ENCODE data around the gene FMN1. TPM values are rescaled to one million over a fixed set of nuclear protein-coding genes. Genes with fewer than 3 reads are reported as not detected.

The FMN1 gene
- total and polyA plus RNA-seq, 2 of the 13 experiments (the other 11 are each of a cell fraction or from before 2014, with no cell fraction given), result 0.20 to 0.60 TPM

DNA sequence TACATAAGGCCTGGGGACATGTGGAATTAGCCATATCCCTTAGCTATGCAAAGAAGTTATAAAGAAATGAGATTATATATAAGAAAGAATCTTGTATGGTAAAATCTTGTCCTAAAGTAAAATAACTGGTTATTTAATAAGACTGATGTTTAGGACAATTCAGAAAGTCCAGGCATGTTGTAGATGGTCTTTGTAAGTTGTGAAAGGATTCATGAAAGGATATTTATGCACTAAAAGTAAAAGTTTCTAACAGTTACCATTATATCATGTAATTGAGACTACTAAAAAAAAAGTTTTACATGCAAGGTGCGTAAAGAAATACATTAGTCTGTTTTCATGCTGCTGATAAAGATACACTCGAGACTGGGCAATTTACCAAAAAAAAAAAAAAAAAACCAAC, 146.3 kb downstream of the FMN1 start (continued):
- TF ChIP-seq, protein P1, sequence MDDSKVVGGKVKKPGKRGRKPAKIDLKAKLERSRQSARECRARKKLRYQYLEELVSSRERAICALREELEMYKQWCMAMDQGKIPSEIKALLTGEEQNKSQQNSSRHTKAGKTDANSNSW (CRISPR knock-in tag; IDR thresholded peaks at IDR 0.05; ENCODE audit: borderline replicate concordance), result no peak
- TF ChIP-seq, protein P2, sequence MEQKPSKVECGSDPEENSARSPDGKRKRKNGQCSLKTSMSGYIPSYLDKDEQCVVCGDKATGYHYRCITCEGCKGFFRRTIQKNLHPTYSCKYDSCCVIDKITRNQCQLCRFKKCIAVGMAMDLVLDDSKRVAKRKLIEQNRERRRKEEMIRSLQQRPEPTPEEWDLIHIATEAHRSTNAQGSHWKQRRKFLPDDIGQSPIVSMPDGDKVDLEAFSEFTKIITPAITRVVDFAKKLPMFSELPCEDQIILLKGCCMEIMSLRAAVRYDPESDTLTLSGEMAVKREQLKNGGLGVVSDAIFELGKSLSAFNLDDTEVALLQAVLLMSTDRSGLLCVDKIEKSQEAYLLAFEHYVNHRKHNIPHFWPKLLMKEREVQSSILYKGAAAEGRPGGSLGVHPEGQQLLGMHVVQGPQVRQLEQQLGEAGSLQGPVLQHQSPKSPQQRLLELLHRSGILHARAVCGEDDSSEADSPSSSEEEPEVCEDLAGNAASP (CRISPR knock-in tag; IDR thresholded peaks at IDR 0.05; ENCODE audit: borderline replicate concordance), result no peak
- TF ChIP-seq PHF5A (CRISPR knock-in tag; IDR thresholded peaks at IDR 0.05; ENCODE audit: low read depth, unreplicated experiment), result no peak
- no peak for TF ChIP-seq ZSCAN22 (CRISPR knock-in tag; IDR thresholded peaks at IDR 0.05)
- no peak for TF ChIP-seq CBFB (CRISPR knock-in tag; IDR thresholded peaks at IDR 0.05)

DNA sequence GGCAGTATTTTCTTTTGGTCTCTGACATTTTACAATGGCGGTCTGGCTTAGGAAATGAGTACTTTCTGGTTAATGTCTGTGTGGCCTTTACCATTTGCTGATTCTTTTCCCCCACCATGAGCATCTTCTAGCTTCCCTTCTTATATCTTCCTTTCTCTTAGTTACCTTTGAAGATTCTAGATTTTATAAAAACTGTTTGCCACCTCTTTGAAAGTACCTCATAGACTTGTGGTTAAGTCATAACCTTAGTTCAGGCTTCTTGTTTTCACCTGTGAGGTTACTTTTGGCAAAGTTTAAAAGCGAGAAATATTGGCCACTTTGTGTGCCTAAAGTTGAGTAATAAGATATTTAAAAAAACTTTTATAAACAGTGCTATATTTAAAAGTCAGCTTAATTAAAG, 147.4 kb downstream of the FMN1 start:
- in situ Hi-C loops (cut with HindIII; ENCODE audit: extremely low pct_ligation_motif_present, low pct_unique_long_range_greater_than_20kb), result no loop called here
- TF ChIP-seq BRD4 (CRISPR knock-in tag; IDR thresholded peaks at IDR 0.05), result no peak
- Histone ChIP-seq H3K27ac (ENCODE audit: extremely low read length, insufficient read depth, low read length) (no peak overlapping the region), H3K4me3 (replicated peaks in 1 of 3; ENCODE audit: insufficient read depth in 1 of 3, low read depth in 2 of 3, low read length in 3 of 3) (no peak overlapping the region), H3K27me3 (ENCODE audit: control insufficient read depth in 1 of 2, insufficient read depth in 2 of 2, low read length in 2 of 2) (no peaks in the 10 kb centered on the region), H3K79me2 (ENCODE audit: insufficient read depth, low read length) (no peaks in the 10 kb centered on the region), H3K36me3 (replicated peaks in 1 of 2; ENCODE audit: control insufficient read depth in 1 of 2, insufficient read depth in 2 of 2, low read length in 2 of 2) (no peaks in the 10 kb centered on the region), H3K9me3 (ENCODE audit: low read length) (peaks cover 74% of the 10 kb centered on the region), H3K4me1 (ENCODE audit: insufficient read depth, low read length) (no peaks in the 10 kb centered on the region), H2AFZ (ENCODE audit: low read length) (no peak overlapping the region), H3K4me2 (ENCODE audit: low read depth, low read length) (no peak overlapping the region), H4K20me1 (ENCODE audit: insufficient read depth, low read length) (no peaks in the 10 kb centered on the region), H3K9ac (ENCODE audit: insufficient read depth, low read depth, low read length) (no peak overlapping the region)
- CTCF ChIA-PET (ENCODE audit: low intra/inter-chr PET ratio, low total read pairs), result no interaction called here
- 15% methylated on average over 2 of the region's 2 CpGs for WGBS (ENCODE audit: low lambda C conversion rate)
- FAIRE-seq, result no peak
- intact Hi-C loops (cut with micrococcal nuclease; ENCODE audit: unreplicated experiment), result no loop called here
- no peak for ATAC-seq
- POLR2A ChIA-PET, result no interaction called here
- no peak for DNase-seq (ENCODE audit: low spot score)
- BruUV-seq (replicated peaks), result no TSS peak

DNA sequence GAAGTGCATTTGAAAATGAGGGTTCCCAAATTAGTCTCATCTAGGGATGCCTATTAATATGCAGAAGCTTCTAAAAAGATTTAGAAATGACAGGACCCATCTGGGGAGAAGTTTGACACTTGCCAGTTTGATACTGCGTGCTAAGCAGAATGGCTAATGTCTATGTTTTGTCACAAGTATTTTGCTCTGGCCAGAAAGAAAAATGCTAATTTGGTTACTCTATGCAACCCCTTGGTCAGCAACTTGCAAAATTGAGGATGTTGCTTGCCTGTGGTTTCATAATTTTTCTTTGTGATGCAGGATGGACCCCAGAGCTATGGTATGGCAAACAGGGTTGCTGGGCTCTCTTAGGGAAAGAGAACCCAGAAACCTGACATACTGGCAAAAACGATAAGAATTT, 148.2 kb downstream of the FMN1 start:
- Histone ChIP-seq H3K9me3 (ENCODE audit: low read length) (peaks cover 74% of the 10 kb centered on the region), H4K20me1 (ENCODE audit: insufficient read depth, low read length) (no peaks in the 10 kb centered on the region), H3K27ac (ENCODE audit: extremely low read length, insufficient read depth, low read length) (no peak overlapping the region), H3K4me1 (ENCODE audit: insufficient read depth, low read length) (no peaks in the 10 kb centered on the region), H3K79me2 (ENCODE audit: insufficient read depth, low read length) (no peaks in the 10 kb centered on the region), H3K4me3 (replicated peaks in 1 of 3; ENCODE audit: insufficient read depth in 1 of 3, low read depth in 2 of 3, low read length in 3 of 3) (no peak overlapping the region), H3K36me3 (replicated peaks in 1 of 2; ENCODE audit: control insufficient read depth in 1 of 2, insufficient read depth in 2 of 2, low read length in 2 of 2) (no peaks in the 10 kb centered on the region), H2AFZ (ENCODE audit: low read length) (no peak overlapping the region), H3K9ac (ENCODE audit: insufficient read depth, low read depth, low read length) (no peak overlapping the region), H3K4me2 (ENCODE audit: low read depth, low read length) (no peak overlapping the region), H3K27me3 (ENCODE audit: control insufficient read depth in 1 of 2, insufficient read depth in 2 of 2, low read length in 2 of 2) (no peaks in the 10 kb centered on the region)
- no TSS peak for BruUV-seq (replicated peaks)
- TF ChIP-seq, protein P3, sequence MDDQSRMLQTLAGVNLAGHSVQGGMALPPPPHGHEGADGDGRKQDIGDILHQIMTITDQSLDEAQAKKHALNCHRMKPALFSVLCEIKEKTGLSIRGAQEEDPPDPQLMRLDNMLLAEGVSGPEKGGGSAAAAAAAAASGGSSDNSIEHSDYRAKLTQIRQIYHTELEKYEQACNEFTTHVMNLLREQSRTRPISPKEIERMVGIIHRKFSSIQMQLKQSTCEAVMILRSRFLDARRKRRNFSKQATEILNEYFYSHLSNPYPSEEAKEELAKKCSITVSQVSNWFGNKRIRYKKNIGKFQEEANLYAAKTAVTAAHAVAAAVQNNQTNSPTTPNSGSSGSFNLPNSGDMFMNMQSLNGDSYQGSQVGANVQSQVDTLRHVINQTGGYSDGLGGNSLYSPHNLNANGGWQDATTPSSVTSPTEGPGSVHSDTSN (CRISPR knock-in tag; IDR thresholded peaks at IDR 0.05; ENCODE audit: borderline replicate concordance), result no peak
- TF ChIP-seq NFKBIZ (CRISPR knock-in tag; IDR thresholded peaks at IDR 0.05) (no peak), EHMT2 (IDR thresholded peaks at IDR 0.05; ENCODE audit: borderline replicate concordance, low read depth, low read length) (no peak), ZNF317 (CRISPR knock-in tag; IDR thresholded peaks at IDR 0.05) (no peak), ZSCAN12 (CRISPR knock-in tag; IDR thresholded peaks at IDR 0.05) (no peak)
- POLR2A ChIA-PET, result no interaction called here
- in situ Hi-C loops (cut with HindIII; ENCODE audit: extremely low pct_ligation_motif_present, low pct_unique_long_range_greater_than_20kb), result no loop called here
- 20% methylated on average over 2 of the region's 2 CpGs for WGBS (ENCODE audit: low lambda C conversion rate)
- FAIRE-seq (no peak), ATAC-seq (no peak), DNase-seq (ENCODE audit: low spot score) (no peak)
- CTCF ChIA-PET (ENCODE audit: low intra/inter-chr PET ratio, low total read pairs), result no interaction called here
- intact Hi-C loops (cut with micrococcal nuclease; ENCODE audit: unreplicated experiment), result no loop called here

Measured in HepG2 (cell line).